Sciatic nerve (tissue), 2 donors: ENCODE measurements around the gene PFKFB4. TPM values are rescaled to one million over a fixed set of nuclear protein-coding genes. Genes with fewer than 3 reads are reported as not detected.
"Not testable (repeated sequence)": the region's sequence is repeated elsewhere in the genome, so short reads cannot be mapped to it uniquely, and the experiment has no call there.

Experiments used
- ATAC-seq: fragments of 200-7000 bp; cut with Tn5 transposase; one replicate; pipeline ENCODE4 v1.9.1; 2020; ENCODE audit warnings: mild to moderate bottlenecking, moderate library complexity
- DNase-seq: peaks from one replicate; pipeline ENCODE4 v3.0.0-alpha.2; 2020; ENCODE audit warnings: low spot score
- intact Hi-C: fragments of 100-400 bp; cut with DNase I; formaldehyde crosslinking; loops from one replicate; pipeline ENCODE4 v1.14.2; 2022
- total RNA-seq: library from RNA; stranded (reverse); fragmentation: NEBNext Ultra II Directional; extraction: Animal tissue kit (Norgen Biotek cat#: 25700); gene quantifications from one replicate; pipeline ENCODE4 v1.2.1, GENCODE V29; 2021
- donor health status: DM: no; HTN: no; CAD: no.
- donor health status: DM: no; HTN: no; CAD: no.

PFKFB4 gene
- total RNA-seq, 1 donor from 2014 or later = 7.9 TPM

GRCh38 chr3:48507256-48508061 is 49.1 kb downstream of the PFKFB4 start:
- intact Hi-C loops = no loop called here
- ATAC-seq (no peak), DNase-seq (no peak)

GRCh38 chr3:48505968-48506504 is 50.6 kb downstream of the PFKFB4 start:
- ATAC-seq (no peak), DNase-seq (no peak)
- intact Hi-C loops = no loop called here

- intact Hi-C loops = no loop called here
- ATAC-seq = no peak
- DNase-seq = no peak
Measured at GRCh38 chr3:48505146-48505545, 51.5 kb downstream of the PFKFB4 start.

GRCh38 chr3:48504051-48504946 is 52.3 kb downstream of the PFKFB4 start, which contains the start of gene SHISA5:
SHISA5 (minus strand) TSS chr3:48504174; CDS start chr3:48504094, 80 bp downstream.
- DNase-seq (peak; percentile 90), ATAC-seq (peak; percentile 91)
- intact Hi-C loops = no loop called here

GRCh38 chr3:48503401-48504050 is 53.1 kb downstream of the PFKFB4 start:
- intact Hi-C loops = no loop called here
- DNase-seq (peak; percentile 73), ATAC-seq (peak; percentile 50)

- peak; percentile 73 for DNase-seq
- peak; percentile 1 for ATAC-seq
- intact Hi-C loops = no loop called here
Measured at GRCh38 chr3:48502728-48503168, 53.9 kb downstream of the PFKFB4 start.

GRCh38 chr3:48502121-48502520 is 54.5 kb downstream of the PFKFB4 start:
- DNase-seq (no peak), ATAC-seq (no peak)
- intact Hi-C loops = no loop called here

GRCh38 chr3:48501196-48501595 is 55.4 kb downstream of the PFKFB4 start:
- ATAC-seq (no peak), DNase-seq (no peak)
- intact Hi-C loops = no loop called here

- intact Hi-C loops = no loop called here
- DNase-seq = no peak
- ATAC-seq = no peak
Measured at GRCh38 chr3:48500656-48501055, 55.9 kb downstream of the PFKFB4 start.

- DNase-seq (no peak), ATAC-seq (peak; percentile 26)
- intact Hi-C loops = no loop called here
Measured at GRCh38 chr3:48493203-48493501, 63.5 kb downstream of the PFKFB4 start.

- intact Hi-C loops = no loop called here
- ATAC-seq = peak; percentile 38
- DNase-seq = no peak
Measured at GRCh38 chr3:48492461-48493202, 64.0 kb downstream of the PFKFB4 start.

GRCh38 chr3:48486952-48487351 is 69.7 kb downstream of the PFKFB4 start:
- ATAC-seq (no peak), DNase-seq (no peak)
- intact Hi-C loops = no loop called here

GRCh38 chr3:48482822-48483221 is 73.8 kb downstream of the PFKFB4 start:
- DNase-seq, intact Hi-C loops, ATAC-seq: not testable (repeated sequence)

- ATAC-seq, DNase-seq, intact Hi-C loops: not testable (repeated sequence)
Measured at GRCh38 chr3:48480891-48481290, 75.7 kb downstream of the PFKFB4 start.

GRCh38 chr3:48478626-48479555 is 77.7 kb downstream of the PFKFB4 start:
- DNase-seq (no peak), ATAC-seq (no peak)
- intact Hi-C loops = no loop called here

- ATAC-seq = no peak
- no peak for DNase-seq
- intact Hi-C loops = no loop called here
Measured at GRCh38 chr3:48477959-48478520, 78.6 kb downstream of the PFKFB4 start.

GRCh38 chr3:48476426-48477053 is 80.1 kb downstream of the PFKFB4 start:
- DNase-seq = no peak
- intact Hi-C loops = no loop called here

More at GRCh38 chr3:48476426-48477053, 80.1 kb downstream of the PFKFB4 start:
- ATAC-seq = no peak
